Measurements from ENCODE around the gene SEMA3D.

The SEMA3D gene

GRCh38 chr7:85183296-85183695 is 3.6 kb downstream of the SEMA3D start:
- DNase-seq = no peak

GRCh38 chr7:85178531-85179298 is 8.1 kb downstream of the SEMA3D start:
- no peak for DNase-seq

- DNase-seq = no peak
These were observed 9.5 kb downstream of the SEMA3D start for GRCh38 chr7:85177316-85177715.

- no peak for DNase-seq
These were observed 10.7 kb downstream of the SEMA3D start for GRCh38 chr7:85176197-85176596.

- no peak for DNase-seq
These were observed 11.6 kb downstream of the SEMA3D start for GRCh38 chr7:85175217-85175616.

- DNase-seq = no peak
These were observed 14.3 kb downstream of the SEMA3D start for GRCh38 chr7:85172530-85172941.

- no peak for DNase-seq
These were observed 19.2 kb downstream of the SEMA3D start for GRCh38 chr7:85167636-85168035.

GRCh38 chr7:85165263-85165662 is 21.6 kb downstream of the SEMA3D start:
- no peak for DNase-seq

GRCh38 chr7:85164376-85164775 is 22.5 kb downstream of the SEMA3D start:
- DNase-seq = no peak

- no peak for DNase-seq
These were observed 24.1 kb downstream of the SEMA3D start for GRCh38 chr7:85162721-85163120.

- DNase-seq = no peak
These were observed 26.6 kb downstream of the SEMA3D start for GRCh38 chr7:85160223-85160622.

- DNase-seq = no peak
These were observed 27.9 kb downstream of the SEMA3D start for GRCh38 chr7:85159003-85159402.

- DNase-seq = no peak
These were observed 30.1 kb downstream of the SEMA3D start for GRCh38 chr7:85156661-85157208.

GRCh38 chr7:85154282-85154937 is 32.4 kb downstream of the SEMA3D start:
- DNase-seq = no peak

- no peak for DNase-seq
These were observed 33.1 kb downstream of the SEMA3D start for GRCh38 chr7:85153715-85154114.

GRCh38 chr7:85150624-85151023 is 36.2 kb downstream of the SEMA3D start:
- DNase-seq = no peak

GRCh38 chr7:85144771-85145170 is 42.1 kb downstream of the SEMA3D start:
- no peak for DNase-seq

- DNase-seq = no peak
These were observed 50.9 kb downstream of the SEMA3D start for GRCh38 chr7:85135977-85136376.

GRCh38 chr7:85133560-85133959 is 53.3 kb downstream of the SEMA3D start:
- DNase-seq = no peak

GRCh38 chr7:85133006-85133405 is 53.9 kb downstream of the SEMA3D start:
- DNase-seq = no peak

- no peak for DNase-seq
These were observed 56.2 kb downstream of the SEMA3D start for GRCh38 chr7:85130702-85131101.

GRCh38 chr7:85126383-85126782 is 60.5 kb downstream of the SEMA3D start:
- DNase-seq = no peak

- no peak for DNase-seq
These were observed 61.2 kb downstream of the SEMA3D start for GRCh38 chr7:85125651-85126131.

- no peak for DNase-seq
These were observed 61.7 kb downstream of the SEMA3D start for GRCh38 chr7:85125176-85125575.
